Neural cell (in vitro differentiated cells): ENCODE data around the gene MBNL2.

Experiments used
- CTCF ChIP-seq: fragments of 450-650 bp; IDR thresholded peaks from 2 replicates; pipeline ENCODE4 v1.5.1; 2014; ENCODE audit warnings: antibody characterized with exemption, mild to moderate bottlenecking, moderate library complexity; ENCODE audit not compliant: poor library complexity, severe bottlenecking
- EZH2 ChIP-seq: fragments of 200-600, 300-800 bp; shearing (Covaris generic), sonication (generic); IDR thresholded peaks from 2 replicates; pipeline ENCODE4 v1.6.1; 2014; ENCODE audit warnings: antibody characterized with exemption, low read length, borderline replicate concordance, mild to moderate bottlenecking; ENCODE audit not compliant: insufficient read depth, poor library complexity, severe bottlenecking

DNA sequence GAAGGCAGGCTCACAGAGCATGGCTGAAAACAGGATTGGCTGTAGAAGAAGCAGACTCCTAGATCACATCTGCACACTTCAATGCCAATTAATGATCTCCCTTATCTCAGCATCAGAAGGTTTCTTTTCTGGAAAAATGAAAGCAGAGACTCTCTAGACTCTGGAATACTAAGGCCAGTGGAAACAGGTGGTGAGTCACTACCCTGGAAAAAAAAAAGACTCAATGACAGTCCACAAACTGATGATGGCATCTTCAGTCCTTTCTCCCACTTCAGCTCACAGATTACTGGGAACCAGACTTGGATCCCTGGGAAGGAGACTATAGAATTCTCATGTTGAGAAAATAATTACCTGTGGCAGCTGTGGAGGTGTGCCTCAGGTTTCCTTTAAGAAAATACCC lies 47.5 kb upstream of the MBNL2 start:
- TF ChIP-seq EZH2 (no peak), CTCF (no peak)
